Mucosa of rectum (tissue), 2 donors: ENCODE results near the gene CSNK2A1.
"Not testable (repeated sequence)": the region's sequence is repeated elsewhere in the genome, so short reads cannot be mapped to it uniquely, and the experiment has no call there.

ENCODE experiments used
- H3K27ac ChIP-seq, 2 donors: one replicate each; pipeline ENCODE4 v1.7.0; 2013; ENCODE audit warnings: inconsistent platforms in 2 of 2, low read depth in 2 of 2, low read length in 2 of 2
- H3K27me3 ChIP-seq, 2 donors: one replicate each; pipeline ENCODE4 v1.7.0; 2013; ENCODE audit warnings: low read length in 2 of 2; ENCODE audit not compliant: control insufficient read depth in 2 of 2, insufficient read depth in 2 of 2
- H3K36me3 ChIP-seq, 2 donors: one replicate each; pipeline ENCODE4 v1.7.0; 2013; ENCODE audit warnings: low read length in 2 of 2; ENCODE audit not compliant: control insufficient read depth in 2 of 2, insufficient read depth in 2 of 2
- H3K4me1 ChIP-seq, 2 donors: one replicate each; pipeline ENCODE4 v1.7.0; 2013; ENCODE audit warnings: low read length in 2 of 2, mild to moderate bottlenecking in 1 of 2; ENCODE audit not compliant: control insufficient read depth in 2 of 2, insufficient read depth in 2 of 2
- H3K4me3 ChIP-seq, 2 donors: one replicate each; pipeline ENCODE4 v1.7.0; 2013; ENCODE audit warnings: low read length in 2 of 2
- H3K9ac ChIP-seq, 2 donors: one replicate each; pipeline ENCODE4 v1.7.0; 2013; ENCODE audit warnings: low read length in 2 of 2, low read depth in 1 of 2, mild to moderate bottlenecking in 1 of 2
- H3K9me3 ChIP-seq, 2 donors: one replicate each; pipeline ENCODE4 v1.7.0; 2013; ENCODE audit warnings: low read length in 2 of 2; ENCODE audit not compliant: control insufficient read depth in 2 of 2
- donor health status: healthy.
- donor health status: Normal muscosa, but diverticular disease.

CSNK2A1 gene

GRCh38 chr20:462199-462991 is 81.2 kb downstream of the CSNK2A1 start, which contains the start of gene TBC1D20:
TBC1D20 (minus strand) TSS chr20:462533; CDS start chr20:462405, 128 bp downstream.
- peaks cover 13 to 17% of the 10 kb centered on the region in 2 donors for H3K4me1 ChIP-seq
- peak within 1 kb of the TSS; percentile 71 to 77 for H3K9ac ChIP-seq
- peak within 1 kb of the TSS; percentile 87 to 88 for H3K27ac ChIP-seq
- no peaks in the 10 kb centered on the region for H3K27me3 ChIP-seq
- no peaks in the 10 kb centered on the region for H3K36me3 ChIP-seq
- no peaks in the 10 kb centered on the region for H3K9me3 ChIP-seq
- peak within 1 kb of the TSS; percentile 77 to 86 for H3K4me3 ChIP-seq

GRCh38 chr20:461254-462198 is 82.1 kb downstream of the CSNK2A1 start:
- peak overlapping the region; percentile 77 to 86 for H3K4me3 ChIP-seq
- peak overlapping the region; percentile 71 to 77 for H3K9ac ChIP-seq
- H3K27me3 ChIP-seq: no peaks in the 10 kb centered on the region
- H3K27ac ChIP-seq: peak overlapping the region; percentile 87 to 88
- H3K36me3 ChIP-seq: no peaks in the 10 kb centered on the region
- H3K9me3 ChIP-seq: no peaks in the 10 kb centered on the region
- peaks cover 13 to 17% of the 10 kb centered on the region in 2 donors for H3K4me1 ChIP-seq

DNA sequence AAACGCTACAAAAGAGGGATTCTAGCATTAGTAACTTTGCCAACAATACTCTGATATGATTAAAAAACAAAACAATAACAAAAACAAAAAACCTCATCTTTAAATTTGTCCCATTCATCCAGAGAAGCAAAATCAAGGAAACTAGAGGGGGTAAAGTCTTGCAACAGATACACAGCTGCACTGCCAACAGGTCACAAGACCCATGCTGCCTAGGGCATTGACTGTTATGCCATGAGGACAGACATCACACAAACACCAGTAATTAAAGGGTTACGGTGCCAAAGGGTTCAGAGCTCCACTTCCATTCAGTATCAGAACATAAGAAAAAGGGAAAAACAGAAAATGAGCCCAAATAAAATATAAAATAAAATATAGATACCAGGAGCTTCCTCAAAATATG is 82.9 kb downstream of the CSNK2A1 start:
- Histone ChIP-seq H3K4me1 (peaks cover 13 to 17% of the 10 kb centered on the region in 2 donors), H3K27me3 (no peaks in the 10 kb centered on the region), H3K27ac (no peak overlapping the region), H3K36me3 (no peaks in the 10 kb centered on the region), H3K4me3 (peak overlapping the region in 1 of 2 donors; percentile 44), H3K9me3 (no peaks in the 10 kb centered on the region), H3K9ac (no peak overlapping the region)

DNA sequence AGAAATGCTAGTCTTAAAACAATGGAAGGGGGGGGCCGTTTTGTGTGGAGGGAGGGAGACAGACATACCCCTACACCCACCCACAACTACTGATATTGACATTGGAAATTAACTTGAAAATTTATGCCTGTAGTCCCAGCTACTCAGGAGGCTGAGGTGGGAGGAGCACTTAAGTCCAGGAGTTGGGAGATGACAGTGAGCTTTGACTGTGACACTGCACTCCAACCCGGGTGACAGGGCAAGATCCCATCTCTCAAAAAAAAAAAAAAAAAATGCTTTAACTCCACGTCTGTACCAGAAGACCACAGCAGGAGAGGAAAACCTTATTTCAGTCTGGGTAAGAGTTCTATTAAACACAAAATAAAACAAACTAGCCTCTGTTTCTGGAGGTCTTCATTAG is 83.4 kb downstream of the CSNK2A1 start:
- no peaks in the 10 kb centered on the region for H3K9me3 ChIP-seq
- no peaks in the 10 kb centered on the region for H3K27me3 ChIP-seq
- H3K4me1 ChIP-seq: peaks cover 13 to 17% of the 10 kb centered on the region in 2 donors
- H3K4me3 ChIP-seq: peak overlapping the region in 1 of 2 donors; percentile 4
- no peaks in the 10 kb centered on the region for H3K36me3 ChIP-seq
- no peak overlapping the region for H3K9ac ChIP-seq
- no peak overlapping the region for H3K27ac ChIP-seq

DNA sequence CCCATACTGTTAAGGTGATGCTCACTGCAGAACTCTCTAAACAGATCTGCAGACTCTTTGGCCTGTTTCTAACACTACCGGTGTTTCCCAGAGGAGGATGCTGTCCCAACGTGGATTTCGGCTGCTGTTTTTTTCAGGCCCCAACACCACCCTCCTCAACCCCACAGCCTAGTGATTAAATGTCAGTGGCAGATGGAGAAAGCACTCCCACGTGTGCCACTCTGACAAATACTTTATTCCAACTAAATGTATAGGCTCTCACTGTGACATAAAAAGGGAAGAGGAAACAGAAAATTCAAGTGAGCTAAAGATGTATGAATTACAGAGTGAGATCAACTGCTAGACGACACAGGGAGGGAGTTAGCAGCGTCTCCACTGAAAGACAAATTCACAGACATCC is 84.8 kb downstream of the CSNK2A1 start:
- no peak overlapping the region for H3K4me3 ChIP-seq
- no peaks in the 10 kb centered on the region for H3K9me3 ChIP-seq
- no peak overlapping the region for H3K27ac ChIP-seq
- H3K36me3 ChIP-seq: no peaks in the 10 kb centered on the region
- peaks cover 13 to 17% of the 10 kb centered on the region in 2 donors for H3K4me1 ChIP-seq
- no peak overlapping the region for H3K9ac ChIP-seq
- H3K27me3 ChIP-seq: no peaks in the 10 kb centered on the region

DNA sequence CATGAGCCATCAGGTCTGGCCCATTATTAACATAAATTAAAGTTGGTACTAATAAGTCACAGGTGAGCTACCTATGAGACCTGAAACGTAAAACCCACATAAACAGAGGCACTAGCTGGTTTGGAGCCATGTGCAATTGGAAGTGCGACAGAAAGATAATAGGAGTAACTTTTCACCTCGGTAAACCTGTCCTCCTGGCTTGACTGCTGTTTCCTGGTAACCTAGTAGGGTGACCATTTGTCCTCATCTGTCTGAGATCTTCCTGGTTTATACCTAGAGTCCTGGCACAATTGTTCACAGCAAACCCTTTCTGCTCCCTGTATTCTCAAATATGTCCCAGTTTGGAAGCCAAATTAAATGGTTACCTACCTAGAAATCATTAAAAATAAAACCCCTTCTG is 88.6 kb downstream of the CSNK2A1 start:
- no peak overlapping the region for H3K4me3 ChIP-seq
- H3K27ac ChIP-seq: no peak overlapping the region
- peaks cover 0 to 3% of the 10 kb centered on the region in 2 donors for H3K36me3 ChIP-seq
- H3K9me3 ChIP-seq: no peaks in the 10 kb centered on the region
- H3K27me3 ChIP-seq: no peaks in the 10 kb centered on the region
- H3K4me1 ChIP-seq: peaks cover 0 to under 1% of the 10 kb centered on the region in 2 donors
- H3K9ac ChIP-seq: no peak overlapping the region

- not testable (repeated sequence) for H3K27me3 ChIP-seq, H3K27ac ChIP-seq, H3K9me3 ChIP-seq, H3K4me1 ChIP-seq, H3K4me3 ChIP-seq, H3K9ac ChIP-seq, H3K36me3 ChIP-seq
Measured at GRCh38 chr20:452021-452420, 91.6 kb downstream of the CSNK2A1 start.

- H3K36me3 ChIP-seq: peaks cover 28 to 44% of the 10 kb centered on the region in 2 donors
- no peaks in the 10 kb centered on the region for H3K27me3 ChIP-seq
- peaks cover 5 to 7% of the 10 kb centered on the region in 2 donors for H3K4me1 ChIP-seq
- no peak overlapping the region for H3K4me3 ChIP-seq
- H3K9ac ChIP-seq: no peak overlapping the region
- H3K9me3 ChIP-seq: no peaks in the 10 kb centered on the region
- H3K27ac ChIP-seq: no peak overlapping the region
Measured at GRCh38 chr20:445514-446336, 97.9 kb downstream of the CSNK2A1 start.

DNA sequence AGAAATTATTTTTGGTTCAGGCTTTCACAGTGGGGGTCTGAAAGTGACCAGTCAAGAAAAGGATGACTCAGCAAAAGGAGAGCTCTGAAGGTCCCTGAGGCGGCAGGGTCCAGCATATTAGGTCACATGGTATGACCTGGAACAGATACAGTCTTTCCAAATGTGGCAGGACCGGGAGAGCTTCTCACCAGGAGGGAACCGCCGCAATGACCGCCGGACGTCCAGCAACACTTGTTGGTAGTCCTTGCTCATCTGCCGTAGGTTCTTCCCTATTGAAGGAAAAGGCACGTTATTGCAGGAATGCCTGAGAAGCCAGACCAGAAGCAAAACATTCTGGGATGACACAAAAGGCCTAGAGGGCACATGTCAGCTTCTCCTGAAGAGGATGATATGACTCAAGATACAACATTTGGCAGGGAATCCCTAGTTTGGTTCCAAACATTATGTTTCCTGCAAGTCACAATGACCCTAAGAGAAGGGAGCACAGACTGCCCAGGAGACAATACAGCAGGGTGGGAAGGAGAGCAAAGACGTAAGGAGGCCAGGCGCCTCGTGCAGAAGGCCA is 98.6 kb downstream of the CSNK2A1 start:
- H3K9ac ChIP-seq: no peak overlapping the region
- H3K36me3 ChIP-seq: peaks cover 35 to 51% of the 10 kb centered on the region in 2 donors
- no peak overlapping the region for H3K27ac ChIP-seq
- peaks cover 5 to 7% of the 10 kb centered on the region in 2 donors for H3K4me1 ChIP-seq
- H3K9me3 ChIP-seq: no peaks in the 10 kb centered on the region
- H3K4me3 ChIP-seq: no peak overlapping the region
- no peaks in the 10 kb centered on the region for H3K27me3 ChIP-seq
